ENCODE measurements around the gene RAB1B. TPM values are rescaled to one million over a fixed set of nuclear protein-coding genes. Genes with fewer than 3 reads are reported as not detected.
A peak's percentile ranks its signal among the peaks of the same experiment; 100 is the strongest.

Gene RAB1B
- total RNA-seq, 1 experiment from 2014 or later, result 148 TPM

GRCh38 chr11:66293352-66293751 is 24.9 kb downstream of the RAB1B start:
- Histone ChIP-seq H4K20me1 (ENCODE audit: insufficient read depth) (no peaks in the 10 kb centered on the region), H3K9ac (ENCODE audit: low read length) (no peak overlapping the region), H3K9me3 (ENCODE audit: control insufficient read depth in 1 of 2, insufficient read depth in 1 of 2, low read depth in 1 of 2, low read length in 2 of 2) (no peaks in the 10 kb centered on the region), H3K27me3 (ENCODE audit: insufficient read depth, low read length) (no peaks in the 10 kb centered on the region), H3K4me1 (ENCODE audit: control insufficient read depth in 1 of 2, insufficient read depth in 2 of 2, low read length in 2 of 2) (peaks cover 18 to 36% of the 10 kb centered on the region in 2 experiments), H3K4me2 (ENCODE audit: low read length) (peak overlapping the region; percentile 99; the same call in 1 of the 2 replicates), H3K9me2 (ENCODE audit: insufficient read depth) (no peaks in the 10 kb centered on the region), H3K36me3 (ENCODE audit: control insufficient read depth in 1 of 2, insufficient read depth in 2 of 2, low read length in 2 of 2) (no peaks in the 10 kb centered on the region), H3K79me2 (ENCODE audit: insufficient read depth, low read length) (peaks cover 4% of the 10 kb centered on the region), H3K27ac (ENCODE audit: low read depth, low read length) (no peak overlapping the region), H2AFZ (ENCODE audit: low read depth, low read length, poor library complexity, severe bottlenecking) (no peak overlapping the region), H3K4me3 (replicated peaks in 1 of 2; ENCODE audit: low read depth in 1 of 2, low read length in 2 of 2) (no peak overlapping the region)
- no peak for DNase-seq (ENCODE audit: low read depth, low spot score)
- ATAC-seq, result no peak
- ChIA-PET CTCF (no interaction called here), RAD21 (ENCODE audit: low non-redundant PET in 1 of 2, low total read pairs in 2 of 2, uncharacterized antibody in 2 of 2, unreplicated experiment in 2 of 2) (no interaction called here), POLR2A (no interaction called here)
- BruUV-seq (replicated peaks), result no TSS peak
- no peak for TF ChIP-seq CBX3 (IDR thresholded peaks at IDR 0.05; ENCODE audit: low read depth)
- TF ChIP-seq REST (IDR thresholded peaks at IDR 0.05; ENCODE audit: low read depth), result no peak
- TF ChIP-seq CEBPB (IDR thresholded peaks at IDR 0.05; ENCODE audit: low read depth), result no peak
- no peak for TF ChIP-seq ELF1 (IDR thresholded peaks at IDR 0.05; ENCODE audit: borderline replicate concordance, low read depth)
- TF ChIP-seq SRF (IDR thresholded peaks at IDR 0.05; ENCODE audit: low read depth), result no peak
- no peak for TF ChIP-seq POLR2A (IDR thresholded peaks at IDR 0.05; ENCODE audit: borderline replicate concordance, extremely low read depth, insufficient read depth, insufficient read length)
- no peak for TF ChIP-seq JUND (IDR thresholded peaks at IDR 0.05)
- TF ChIP-seq TCF7L2 (IDR thresholded peaks at IDR 0.05; ENCODE audit: borderline replicate concordance, extremely low read depth, insufficient read depth, insufficient read length), result no peak
- TF ChIP-seq YY1 (IDR thresholded peaks at IDR 0.05; ENCODE audit: extremely low read depth, insufficient replicate concordance, low read depth, low read length), result no peak
- no peak for TF ChIP-seq RAD21 (IDR thresholded peaks at IDR 0.05; ENCODE audit: low read depth)
- TF ChIP-seq SP1 (IDR thresholded peaks at IDR 0.05; ENCODE audit: low read depth), result no peak
- TF ChIP-seq POLR2AphosphoS5 (IDR thresholded peaks at IDR 0.05; ENCODE audit: low read depth, low read length), result no peak
- TF ChIP-seq ZBTB33 (IDR thresholded peaks at IDR 0.05; ENCODE audit: extremely low read depth, insufficient replicate concordance, low read length), result no peak
- no peak for TF ChIP-seq EGR1 (IDR thresholded peaks at IDR 0.05; ENCODE audit: low read depth)
- TF ChIP-seq ATF3 (IDR thresholded peaks at IDR 0.05), result no peak
- TF ChIP-seq EZH2 (IDR thresholded peaks at IDR 0.05), result no peak
- no peak for TF ChIP-seq ZNF274 (IDR thresholded peaks at IDR 0.05; ENCODE audit: low read depth, low read length)
- no peak for TF ChIP-seq ZFX (IDR thresholded peaks at IDR 0.05)
- intact Hi-C loops (cut with micrococcal nuclease), result no loop called here
